PFSK-1 (cell line): ENCODE results near the gene GMDS.

Source experiments
- FOXP2 ChIP-seq: optimal IDR thresholded peaks from 2 replicates; pipeline ENCODE3; 2011; ENCODE audit warnings: borderline replicate concordance, control low read depth, inconsistent platforms; ENCODE audit not compliant: insufficient read depth; ENCODE audit errors: extremely low read length, extremely low read depth
- POLR2AphosphoS5 ChIP-seq: IDR thresholded peaks from 2 replicates; pipeline ENCODE4 v1.6.1; 2012; ENCODE audit warnings: low read depth, mild to moderate bottlenecking, control low read depth, low read length, moderate library complexity
- REST ChIP-seq, 2 experiments: IDR thresholded peaks; 2 replicates each; pipeline versions ENCODE4 v1.6.1 to v1.8.0; 2011 to 2012; ENCODE audit warnings: low read depth in 2 of 2, low read length in 2 of 2, control low read depth in 1 of 2, inconsistent platforms in 1 of 2, mild to moderate bottlenecking in 1 of 2, moderate library complexity in 1 of 2; ENCODE audit not compliant: insufficient read depth in 1 of 2
- SIN3A ChIP-seq: IDR thresholded peaks from 2 replicates; pipeline ENCODE4 v1.6.1; 2012; ENCODE audit warnings: mild to moderate bottlenecking, low read length, moderate library complexity, borderline replicate concordance; ENCODE audit not compliant: insufficient read depth
- TAF1 ChIP-seq: IDR thresholded peaks from 2 replicates; pipeline ENCODE4 v1.6.1; 2012; ENCODE audit warnings: low read length, control low read depth, borderline replicate concordance; ENCODE audit not compliant: insufficient read depth

The GMDS gene

GRCh38 chr6:1950631-1951030, 294.8 kb downstream of the GMDS start:
- no peak for TF ChIP-seq FOXP2
- no peak for TF ChIP-seq SIN3A

GRCh38 chr6:1949538-1949937, 295.9 kb downstream of the GMDS start:
- TF ChIP-seq REST (IDR thresholded peaks at IDR 0.05; ENCODE audit: insufficient read depth in 1 of 2, low read depth in 2 of 2, low read length in 2 of 2) (no peak), FOXP2 (no peak), TAF1 (no peak), SIN3A (no peak), POLR2AphosphoS5 (no peak)

GRCh38 chr6:1947922-1948321, 297.5 kb downstream of the GMDS start:
- no peak for TF ChIP-seq SIN3A

- TF ChIP-seq FOXP2 (no peak), TAF1 (no peak), REST (IDR thresholded peaks at IDR 0.05; ENCODE audit: insufficient read depth in 1 of 2, low read depth in 2 of 2, low read length in 2 of 2) (no peak), SIN3A (no peak), POLR2AphosphoS5 (no peak)
These were observed 298.8 kb downstream of the GMDS start for GRCh38 chr6:1946583-1946982.

GRCh38 chr6:1945235-1945832, 300.1 kb downstream of the GMDS start:
- TF ChIP-seq POLR2AphosphoS5 = no peak
- TF ChIP-seq REST (IDR thresholded peaks at IDR 0.05; ENCODE audit: insufficient read depth in 1 of 2, low read depth in 2 of 2, low read length in 2 of 2) = no peak
- no peak for TF ChIP-seq FOXP2
- no peak for TF ChIP-seq SIN3A
- TF ChIP-seq TAF1 = no peak

GRCh38 chr6:1942834-1943233, 302.6 kb downstream of the GMDS start:
- TF ChIP-seq POLR2AphosphoS5 (no peak), FOXP2 (no peak), TAF1 (no peak), SIN3A (no peak), REST (IDR thresholded peaks at IDR 0.05; ENCODE audit: insufficient read depth in 1 of 2, low read depth in 2 of 2, low read length in 2 of 2) (no peak)
